GM10248 (cell line): ENCODE measurements around the gene GCHFR.

Source experiments
- CTCF ChIA-PET: fragments of 300-600 bp; sonication (Branson Sonifier 250); formaldehyde crosslinking; extraction: SDS; loops from one replicate; lab custom pipeline; 2021; ENCODE audit warnings: antibody characterized with exemption; lab: Yijun Ruan, JAX
- POLR2A ChIA-PET: fragments of 350-650 bp; sonication (Branson Sonifier 250); formaldehyde crosslinking; extraction: SDS; loops from one replicate; lab custom pipeline; 2020; ENCODE audit warnings: antibody characterized with exemption; lab: Yijun Ruan, JAX
- DNase-seq: peaks from one replicate; pipeline ENCODE4 v3.0.0; 2012; ENCODE audit errors: extremely low spot score
- TF ChIP-seq, protein P1 (sequence below): IDR thresholded peaks from 2 replicates; pipeline ENCODE4 v1.5.1; 2012; ENCODE audit warnings: mild to moderate bottlenecking, low read depth; ENCODE audit errors: extremely low read depth, missing control alignments, control extremely low read depth

The GCHFR gene

DNA sequence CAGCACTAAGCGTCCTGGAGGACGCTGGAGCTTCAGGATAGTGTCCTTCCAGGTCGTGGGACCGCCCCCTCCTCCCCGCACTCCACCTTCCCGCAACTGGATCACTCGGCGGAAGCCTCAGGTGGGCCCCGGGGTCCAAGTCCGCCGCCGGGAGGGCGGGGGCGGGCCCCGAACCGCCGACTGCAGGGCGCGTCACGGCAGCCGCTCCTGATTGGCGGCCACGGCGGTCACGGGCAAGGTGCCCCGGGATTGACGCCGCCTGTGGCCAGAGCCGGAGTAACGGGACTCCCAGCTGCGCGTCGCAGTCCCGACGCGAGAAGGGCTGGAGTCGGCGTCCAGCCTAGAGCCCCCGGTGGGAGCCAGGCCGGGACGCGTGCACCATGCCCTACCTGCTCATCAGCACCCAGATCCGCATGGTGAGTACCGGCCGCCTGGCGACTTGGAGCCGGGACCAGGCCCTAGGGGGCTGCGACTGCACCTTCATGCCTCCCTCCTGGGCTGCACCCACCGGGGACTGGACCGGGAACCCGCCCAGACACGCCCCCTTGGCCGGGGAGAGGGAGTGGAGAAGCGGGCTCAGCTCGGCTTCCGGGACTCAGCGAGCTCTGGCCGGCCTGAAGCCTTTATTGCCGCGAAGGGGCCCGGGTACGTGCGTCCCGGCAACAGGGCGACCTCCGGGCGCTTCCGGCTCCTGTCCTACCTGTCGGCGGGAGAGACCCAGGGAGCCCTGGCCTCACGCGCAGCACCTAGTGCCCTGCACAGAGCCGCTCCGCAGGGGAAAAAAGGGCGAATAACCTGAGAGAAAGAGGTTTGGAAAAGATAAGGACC is at the start of gene GCHFR:
Gene GCHFR, plus strand, starts transcription at position 268 of the 828 bp plus-strand sequence. Its CDS starts 113 bp downstream, at position 381.
- CTCF ChIA-PET: interaction anchor here (0.9 to 4.2 kb wide), 15 partner anchors 10 to 174 kb away, joined by 3 to 22 read pairs (median 4); no protein-coding TSS in a partner anchor
- TF ChIP-seq, protein P1, sequence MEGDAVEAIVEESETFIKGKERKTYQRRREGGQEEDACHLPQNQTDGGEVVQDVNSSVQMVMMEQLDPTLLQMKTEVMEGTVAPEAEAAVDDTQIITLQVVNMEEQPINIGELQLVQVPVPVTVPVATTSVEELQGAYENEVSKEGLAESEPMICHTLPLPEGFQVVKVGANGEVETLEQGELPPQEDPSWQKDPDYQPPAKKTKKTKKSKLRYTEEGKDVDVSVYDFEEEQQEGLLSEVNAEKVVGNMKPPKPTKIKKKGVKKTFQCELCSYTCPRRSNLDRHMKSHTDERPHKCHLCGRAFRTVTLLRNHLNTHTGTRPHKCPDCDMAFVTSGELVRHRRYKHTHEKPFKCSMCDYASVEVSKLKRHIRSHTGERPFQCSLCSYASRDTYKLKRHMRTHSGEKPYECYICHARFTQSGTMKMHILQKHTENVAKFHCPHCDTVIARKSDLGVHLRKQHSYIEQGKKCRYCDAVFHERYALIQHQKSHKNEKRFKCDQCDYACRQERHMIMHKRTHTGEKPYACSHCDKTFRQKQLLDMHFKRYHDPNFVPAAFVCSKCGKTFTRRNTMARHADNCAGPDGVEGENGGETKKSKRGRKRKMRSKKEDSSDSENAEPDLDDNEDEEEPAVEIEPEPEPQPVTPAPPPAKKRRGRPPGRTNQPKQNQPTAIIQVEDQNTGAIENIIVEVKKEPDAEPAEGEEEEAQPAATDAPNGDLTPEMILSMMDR: peak; percentile 37
- POLR2A ChIA-PET: interaction anchor here (0.6 to 1.0 kb wide), 2 partner anchors 655 to 1469 kb away, joined by 4 read pairs; partner anchors contain the start of gene BMF
- DNase-seq: peak; percentile 89

DNA sequence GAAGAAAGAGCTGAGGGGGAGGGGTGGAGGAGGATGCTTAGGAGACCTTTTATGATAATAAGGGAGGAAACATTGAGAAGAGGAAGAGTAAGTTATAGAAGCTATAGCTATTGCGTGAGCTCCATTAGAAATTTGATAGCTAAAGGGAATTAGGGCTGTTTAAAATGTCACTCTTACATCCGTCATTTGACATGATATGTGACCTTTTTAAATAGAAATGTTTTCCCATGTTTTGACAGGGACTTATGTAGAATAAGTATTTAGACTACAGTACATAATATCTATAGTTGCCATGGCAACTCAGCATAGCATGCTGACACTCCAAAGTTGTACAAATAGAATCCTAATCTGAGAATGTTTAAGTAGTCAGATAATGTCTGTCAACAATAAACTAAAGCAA is 49.7 kb upstream of the GCHFR start:
- CTCF ChIA-PET: interaction anchor here (0.7 to 1.5 kb wide), 3 partner anchors 9 to 13 kb away, joined by 3 to 4 read pairs (median 3); no protein-coding TSS in a partner anchor
- TF ChIP-seq, protein P1: no peak
- POLR2A ChIA-PET: no interaction called here
- DNase-seq: no peak

DNA sequence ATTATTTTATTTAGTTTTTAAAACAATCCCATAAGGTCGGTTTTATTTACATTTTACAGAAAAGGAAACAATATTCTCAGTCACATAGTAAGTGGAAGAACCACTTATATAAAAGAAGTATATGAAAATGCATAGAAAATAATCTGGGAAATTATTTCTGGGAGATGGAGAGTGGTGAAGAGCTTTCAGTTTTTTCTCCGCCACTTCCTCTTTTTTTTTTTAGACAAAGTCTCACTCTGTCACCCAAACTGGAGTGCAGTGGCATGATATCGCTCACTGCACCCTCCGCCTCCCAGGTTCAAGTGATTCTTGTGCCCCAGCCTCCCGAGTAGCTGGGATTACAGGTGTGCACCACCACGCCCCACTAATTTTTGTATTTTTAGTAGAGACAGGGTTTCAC is 47.7 kb upstream of the GCHFR start:
- DNase-seq: no peak
- TF ChIP-seq, protein P1: no peak
- ChIA-PET CTCF (no interaction called here), POLR2A (no interaction called here)

DNA sequence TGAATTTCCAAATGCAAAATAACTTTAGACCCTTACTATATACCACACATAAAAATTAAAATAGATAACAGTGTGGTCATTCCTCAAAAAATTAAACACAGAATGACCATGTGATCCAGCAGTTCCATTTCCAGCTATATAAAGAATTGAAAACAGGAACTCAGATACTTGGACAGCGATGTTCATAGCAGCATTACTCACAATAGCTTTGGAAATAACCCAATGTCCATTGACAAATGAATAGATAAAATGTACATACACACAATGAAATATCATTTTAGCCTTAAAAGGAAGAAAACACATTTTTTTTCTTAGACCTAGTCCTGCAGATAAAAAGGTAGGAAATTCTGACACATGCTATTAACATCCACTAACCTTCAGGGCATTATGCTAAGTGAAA is 42.2 kb upstream of the GCHFR start:
- no peak for DNase-seq
- POLR2A ChIA-PET: no interaction called here
- CTCF ChIA-PET: no interaction called here
- TF ChIP-seq, protein P1: no peak

DNA sequence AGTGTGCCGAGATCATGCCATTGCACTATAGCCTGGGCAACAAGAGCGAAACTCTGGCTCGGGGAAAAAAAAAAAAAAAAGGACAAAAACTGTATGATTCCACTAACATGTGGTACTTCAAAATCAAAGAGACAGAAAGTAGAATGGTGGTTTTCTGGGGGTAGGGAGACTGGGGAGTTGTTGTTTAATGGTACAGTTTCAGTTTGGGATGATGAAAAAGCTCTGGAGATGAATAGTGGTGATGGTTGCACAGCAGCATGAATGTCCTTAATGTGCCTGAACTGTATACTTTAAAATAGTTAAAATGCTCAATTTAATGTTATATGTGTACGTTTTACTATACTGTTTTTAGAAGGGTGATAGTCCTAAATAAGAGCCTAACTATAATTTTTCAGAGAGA is 41.5 kb upstream of the GCHFR start:
- TF ChIP-seq, protein P1: no peak
- POLR2A ChIA-PET: no interaction called here
- CTCF ChIA-PET: interaction anchor here (1.3 to 2.4 kb wide), 2 partner anchors 25 to 60 kb away, joined by 3 to 7 read pairs; no protein-coding TSS in a partner anchor
- no peak for DNase-seq

DNA sequence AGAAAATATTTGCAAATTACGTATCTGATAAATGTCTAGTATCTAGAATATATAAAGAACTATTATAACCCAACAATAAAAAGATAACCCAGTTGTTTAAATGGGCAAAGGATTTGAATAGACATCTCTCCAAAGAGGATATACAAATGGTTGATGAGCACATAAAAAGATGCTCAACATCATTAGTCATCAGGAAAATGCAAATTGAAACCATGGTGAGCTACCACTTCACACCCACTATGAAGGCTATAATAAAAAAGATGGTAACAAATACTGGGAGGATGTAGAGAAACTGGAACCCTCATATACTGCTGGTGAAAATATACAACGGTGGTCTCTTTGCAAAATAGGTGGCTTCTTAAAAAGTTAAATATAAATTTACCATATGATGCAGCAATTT is 40.9 kb upstream of the GCHFR start:
- POLR2A ChIA-PET: interaction anchor here (0.6 kb wide), 1 partner anchor 397 kb away, joined by 5 read pairs; no protein-coding TSS in a partner anchor
- DNase-seq: no peak
- TF ChIP-seq, protein P1: no peak
- CTCF ChIA-PET: interaction anchor here (1.3 to 2.4 kb wide), 2 partner anchors 25 to 60 kb away, joined by 3 to 7 read pairs; no protein-coding TSS in a partner anchor
